ENCODE results near the gene PTGES.
"Not testable (repeated sequence)": the region's sequence is repeated elsewhere in the genome, so short reads cannot be mapped to it uniquely, and the experiment has no call there.

Gene PTGES

DNA sequence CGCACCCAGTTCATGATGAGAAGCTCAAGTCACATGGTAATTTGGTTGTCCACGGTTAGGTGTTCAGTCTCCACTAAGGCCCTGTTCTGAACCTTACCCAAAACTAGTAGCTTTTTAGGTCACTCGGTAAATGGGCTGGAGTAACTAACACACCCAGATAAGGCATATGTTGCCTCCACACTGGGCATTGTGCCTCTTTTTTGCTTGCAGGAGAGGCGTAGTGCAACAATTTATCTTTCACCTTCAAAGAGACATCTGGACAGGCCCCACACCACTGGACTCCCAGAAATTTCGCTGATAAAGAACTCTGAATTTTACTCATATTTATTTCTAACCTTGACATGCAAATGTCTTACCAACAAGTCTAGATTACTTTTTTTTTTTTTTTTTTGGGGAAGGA is 16.8 kb upstream of the PTGES start:
- no peak for DNase-seq

DNA sequence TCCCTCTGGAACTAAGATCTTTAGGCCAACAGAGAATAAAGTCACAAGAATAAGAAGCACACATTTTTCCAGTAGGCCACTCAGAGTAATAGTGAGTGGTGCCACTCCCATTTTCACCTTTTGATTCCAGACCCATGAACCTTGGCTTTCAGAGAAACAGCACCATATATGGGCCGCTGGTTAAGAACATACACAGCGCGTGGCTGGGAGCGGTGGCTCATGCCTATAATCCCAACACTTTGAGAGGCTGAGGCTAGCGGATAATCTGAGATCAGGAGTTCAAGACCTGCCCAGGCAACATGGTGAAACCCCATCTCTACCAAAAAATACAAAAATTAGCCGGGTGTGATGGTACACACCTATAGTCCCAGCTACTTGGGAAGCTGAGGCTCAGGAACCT is 15.6 kb upstream of the PTGES start:
- no peak for DNase-seq

DNA sequence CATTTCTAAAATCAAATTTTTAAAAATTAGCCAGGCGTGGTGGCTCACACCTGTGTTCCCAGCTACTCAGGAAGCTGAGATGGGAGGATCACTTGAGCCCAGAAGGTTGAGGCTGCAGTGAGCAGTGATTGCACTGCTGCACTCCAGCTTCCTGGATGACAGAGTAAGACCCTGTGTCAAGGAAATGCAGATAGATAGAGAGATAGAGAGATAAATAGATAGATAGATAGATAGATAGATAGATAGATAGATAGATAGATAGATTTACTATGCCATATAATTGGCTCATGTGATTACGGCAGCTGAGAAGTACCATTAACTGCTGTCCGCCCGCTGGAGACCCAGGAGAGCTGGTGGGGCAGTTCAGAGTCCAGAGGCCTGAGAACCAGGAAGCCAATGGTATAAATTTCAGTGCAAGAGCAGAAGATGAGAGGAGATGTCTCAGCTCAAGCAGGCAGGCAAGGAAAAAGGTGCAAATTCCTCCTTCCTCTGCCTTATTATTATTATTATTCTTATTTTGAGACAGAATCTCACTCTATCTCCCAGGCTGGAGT is 13.0 kb upstream of the PTGES start:
- DNase-seq: no peak

DNA sequence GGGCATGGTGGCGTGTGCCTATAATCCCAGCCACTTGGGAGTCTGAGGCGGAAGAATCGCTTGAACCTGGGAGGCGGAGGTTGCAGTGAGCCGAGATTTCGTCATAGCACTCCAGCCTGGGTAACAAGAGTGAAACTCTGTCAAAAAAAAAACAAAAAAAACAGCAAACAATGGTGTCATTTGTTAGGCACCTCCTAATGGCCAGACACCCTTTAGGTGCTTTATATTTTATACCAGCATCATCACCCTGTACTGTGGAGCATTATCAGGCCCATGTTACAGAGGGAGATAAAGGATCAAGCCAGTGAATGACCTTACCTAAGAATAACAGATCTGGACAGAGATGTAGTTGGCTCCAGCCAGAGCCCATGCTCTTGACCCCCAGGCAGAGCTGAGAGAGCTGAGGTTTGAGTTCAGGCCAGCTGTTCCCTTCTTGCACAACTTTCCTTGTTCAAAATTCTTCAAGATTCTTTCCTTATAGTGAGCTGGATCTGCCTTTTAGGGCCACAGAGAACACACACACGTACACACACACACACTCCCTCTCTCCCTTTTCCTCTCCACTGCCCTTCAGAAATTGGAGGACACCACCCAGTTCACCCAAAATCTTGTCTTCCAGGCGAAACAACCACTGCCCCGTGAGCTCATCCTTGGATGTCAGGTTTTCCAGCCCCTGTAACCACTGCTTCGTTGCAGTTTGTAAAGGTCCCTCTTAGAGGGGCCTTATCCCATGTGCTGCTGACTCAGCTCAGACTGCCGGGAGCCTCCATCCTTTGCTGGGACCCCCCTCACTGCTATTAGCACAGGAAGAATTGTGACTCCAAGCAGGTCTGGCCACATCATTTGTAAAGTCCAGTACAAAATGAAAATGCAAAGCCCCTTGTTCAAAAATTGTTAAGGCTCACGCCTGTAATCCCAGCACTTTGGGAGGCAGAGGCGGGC is 10.4 kb upstream of the PTGES start:
- DNase-seq: no peak

DNA sequence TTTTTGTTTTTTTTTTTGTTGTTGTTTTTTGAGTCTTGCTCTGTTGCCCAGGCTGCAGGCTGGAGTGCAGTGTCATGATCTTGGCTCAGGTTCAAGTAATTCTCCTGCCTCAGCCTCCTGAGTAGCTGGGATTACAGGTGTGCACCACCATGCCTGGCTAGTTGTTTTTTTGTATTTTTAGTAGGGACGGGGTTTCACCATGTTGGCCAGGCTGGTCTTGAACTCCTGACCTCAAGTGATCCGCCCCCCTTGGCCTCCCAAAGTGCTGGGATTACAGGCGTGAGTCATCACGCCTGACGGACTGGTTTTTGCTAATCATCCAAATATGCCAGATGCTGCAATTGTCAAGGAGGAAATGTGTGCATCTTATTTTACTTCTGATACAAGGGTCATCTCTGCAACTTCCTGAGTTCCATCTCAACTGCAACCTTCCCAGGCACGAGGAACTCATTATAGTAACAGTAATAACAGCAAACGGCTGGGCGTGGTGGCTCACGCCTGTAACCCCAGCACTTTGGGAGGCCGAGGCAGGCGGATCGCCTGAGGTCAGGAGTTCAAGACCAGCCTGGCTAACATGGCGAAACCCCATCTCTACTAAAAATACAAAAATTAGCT is 9.6 kb upstream of the PTGES start:
- peak; percentile 60 for DNase-seq

DNA sequence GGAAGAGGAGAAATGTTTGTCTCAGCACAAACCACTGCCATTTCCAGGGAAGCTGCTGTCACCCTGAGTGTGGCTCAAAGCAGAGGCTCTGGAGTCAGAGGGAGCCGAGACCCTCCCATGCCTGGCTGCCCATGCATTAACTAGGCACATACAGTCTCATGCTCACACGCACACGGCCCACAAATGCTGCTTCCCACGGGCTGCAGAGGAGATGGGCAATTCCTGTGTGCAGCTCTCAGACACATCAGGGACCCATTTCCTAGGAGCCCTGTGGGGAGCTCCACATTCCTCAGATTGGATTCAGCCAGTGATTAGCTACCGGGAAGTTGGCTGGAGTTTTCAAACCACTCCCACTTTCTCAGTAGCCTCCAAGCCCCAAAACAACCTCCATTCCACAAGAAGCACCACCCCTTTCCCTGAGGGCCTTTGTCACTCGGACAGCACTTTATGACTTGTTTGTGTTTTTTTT is 9.1 kb upstream of the PTGES start:
- peak; percentile 51 for DNase-seq

DNA sequence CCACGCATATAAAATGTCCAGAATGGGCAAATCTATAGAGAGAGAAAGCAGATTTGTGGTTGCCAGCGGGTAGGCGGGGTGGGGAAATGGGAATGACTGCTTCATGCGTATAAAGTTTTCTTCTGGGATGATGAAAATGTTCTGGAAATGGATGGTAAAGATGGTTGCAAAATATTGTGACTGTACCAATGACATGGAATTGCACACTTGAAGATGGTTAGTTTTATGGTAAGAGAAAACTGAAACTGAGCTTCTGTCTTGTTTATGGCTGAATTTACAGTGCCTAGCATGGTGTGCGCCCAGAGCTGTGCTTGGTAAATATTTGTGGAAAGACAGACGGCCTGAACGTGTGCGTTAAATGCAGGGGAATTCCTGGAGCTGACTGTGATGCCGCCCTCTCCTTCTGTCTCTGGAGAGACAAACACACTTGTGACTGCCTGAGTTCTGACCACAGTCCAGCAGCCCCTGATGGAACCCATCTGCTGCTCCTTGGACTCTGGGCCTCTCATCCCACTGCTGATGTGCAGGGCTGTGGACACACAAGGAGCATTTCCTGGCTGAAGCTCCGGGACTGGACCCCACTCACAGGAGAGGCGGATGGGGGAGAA is 8.6 kb upstream of the PTGES start:
- peak; percentile 51 for DNase-seq

- DNase-seq: not testable (repeated sequence)
Observed at GRCh38 chr9:129760784-129761183, 7.9 kb upstream of the PTGES start.

DNA sequence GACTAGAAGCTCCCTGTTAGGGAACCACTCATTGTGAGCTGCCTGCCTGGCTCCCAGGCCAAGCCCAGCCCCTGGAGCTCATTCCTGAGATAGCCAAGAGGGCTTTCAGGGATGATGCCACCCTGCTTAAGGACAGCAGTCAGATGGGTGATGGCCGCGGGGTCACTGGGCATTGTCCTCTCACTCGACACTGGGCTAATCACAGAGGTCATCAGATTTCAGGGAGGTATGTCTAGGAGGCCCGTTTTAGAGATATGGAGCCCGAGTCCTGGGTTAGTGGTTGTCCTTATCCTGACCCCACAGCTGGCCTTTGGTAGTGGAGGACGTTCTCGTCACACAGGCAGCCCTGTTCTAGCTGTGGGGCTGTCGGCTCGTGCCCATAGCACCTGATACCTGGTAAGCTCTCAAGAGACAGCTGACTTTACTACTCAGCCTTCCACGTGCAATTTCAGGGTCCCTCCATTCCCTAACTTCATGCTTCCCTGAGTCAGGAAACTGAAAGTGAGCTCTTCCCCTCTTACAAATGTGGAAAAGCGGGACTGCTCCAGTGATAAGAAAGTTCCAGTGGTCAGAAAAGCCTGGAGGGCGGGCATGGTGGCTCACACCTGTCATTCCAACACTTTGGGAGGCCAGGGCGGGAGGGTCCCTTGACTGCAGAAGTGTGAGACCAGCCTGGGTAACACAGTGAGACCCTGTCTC is 7.1 kb upstream of the PTGES start:
- DNase-seq: no peak

DNA sequence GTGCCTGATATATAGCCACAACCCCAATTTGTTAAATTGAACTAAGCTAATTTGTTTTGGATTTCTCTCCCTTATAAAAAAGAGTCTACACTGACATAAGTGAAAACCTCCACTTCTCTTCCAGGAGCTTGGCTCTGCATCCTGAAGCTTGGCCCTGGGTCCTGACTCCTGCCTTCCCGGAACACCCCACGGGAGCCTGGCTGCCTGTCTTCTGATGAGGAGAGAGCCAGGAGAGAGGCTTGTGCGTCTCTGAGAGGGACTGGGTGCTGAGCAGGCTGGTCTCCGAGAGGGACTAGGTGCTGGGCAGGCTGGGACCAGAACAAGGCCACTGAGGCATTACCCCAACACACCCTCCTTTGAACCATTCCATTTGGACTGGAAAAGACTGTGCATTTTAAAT is 6.5 kb upstream of the PTGES start:
- no peak for DNase-seq

DNA sequence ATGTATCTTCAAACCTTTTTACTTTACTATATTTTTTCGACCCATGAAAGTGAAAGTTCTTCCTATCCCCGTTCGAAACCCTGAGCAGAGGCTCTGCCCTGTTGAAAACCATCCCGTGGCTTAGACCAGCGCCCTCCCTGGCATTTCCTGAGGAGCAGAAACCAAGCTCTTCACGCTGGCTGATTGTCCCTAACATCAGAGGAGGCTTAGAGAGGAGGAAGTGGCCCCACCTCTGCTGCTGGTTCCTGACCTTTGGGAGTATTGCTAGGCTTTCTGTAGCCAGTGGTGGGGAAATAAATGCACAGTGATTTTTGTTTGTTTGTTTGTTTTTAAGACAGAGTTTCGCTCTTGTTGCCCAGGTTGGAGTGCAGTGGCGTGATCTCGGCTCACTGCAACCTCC is 4.2 kb upstream of the PTGES start:
- DNase-seq: no peak

DNA sequence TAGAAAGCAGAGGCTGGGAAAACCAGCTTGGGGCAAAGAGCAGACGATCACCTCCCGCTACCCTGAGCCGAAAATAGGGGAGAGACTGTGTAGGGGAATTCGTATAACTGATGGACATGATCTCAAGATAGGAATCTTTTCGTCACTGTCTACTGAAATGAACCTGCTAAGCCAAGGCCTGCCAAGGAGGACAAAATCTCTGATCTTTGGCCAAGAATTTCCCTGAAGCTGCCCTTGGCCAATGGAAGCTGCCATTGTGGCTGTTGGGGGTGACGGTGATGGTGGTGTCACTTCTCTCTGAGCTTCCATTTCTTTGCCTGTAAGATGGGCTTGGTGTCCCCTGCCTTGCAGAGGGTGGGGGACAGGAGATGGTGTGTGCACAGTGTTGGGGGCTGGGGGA is 3.3 kb upstream of the PTGES start:
- DNase-seq: no peak

DNA sequence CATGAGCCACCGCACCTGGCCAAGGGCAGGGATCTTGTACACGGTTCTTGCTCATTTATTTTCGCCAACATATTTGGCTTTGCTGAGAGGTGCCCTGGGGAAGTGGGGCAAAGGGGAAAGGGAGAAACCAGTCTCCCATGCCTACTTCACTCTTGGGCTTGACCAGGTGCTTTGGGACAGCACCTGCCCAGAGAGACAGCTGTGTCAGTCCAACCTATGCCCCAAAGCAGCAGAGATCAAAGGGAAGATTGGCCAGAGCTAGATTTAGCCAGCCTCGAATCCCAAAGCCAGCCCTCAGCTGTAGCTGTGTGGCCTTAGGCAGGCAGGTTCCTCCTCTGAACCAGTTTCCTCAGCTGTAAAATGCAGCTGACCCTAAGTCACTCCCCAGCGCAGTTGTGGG is 2.3 kb upstream of the PTGES start:
- no peak for DNase-seq

- peak; percentile 82 for DNase-seq
Observed at GRCh38 chr9:129751841-129752801, 721 bp downstream of the PTGES start.

DNA sequence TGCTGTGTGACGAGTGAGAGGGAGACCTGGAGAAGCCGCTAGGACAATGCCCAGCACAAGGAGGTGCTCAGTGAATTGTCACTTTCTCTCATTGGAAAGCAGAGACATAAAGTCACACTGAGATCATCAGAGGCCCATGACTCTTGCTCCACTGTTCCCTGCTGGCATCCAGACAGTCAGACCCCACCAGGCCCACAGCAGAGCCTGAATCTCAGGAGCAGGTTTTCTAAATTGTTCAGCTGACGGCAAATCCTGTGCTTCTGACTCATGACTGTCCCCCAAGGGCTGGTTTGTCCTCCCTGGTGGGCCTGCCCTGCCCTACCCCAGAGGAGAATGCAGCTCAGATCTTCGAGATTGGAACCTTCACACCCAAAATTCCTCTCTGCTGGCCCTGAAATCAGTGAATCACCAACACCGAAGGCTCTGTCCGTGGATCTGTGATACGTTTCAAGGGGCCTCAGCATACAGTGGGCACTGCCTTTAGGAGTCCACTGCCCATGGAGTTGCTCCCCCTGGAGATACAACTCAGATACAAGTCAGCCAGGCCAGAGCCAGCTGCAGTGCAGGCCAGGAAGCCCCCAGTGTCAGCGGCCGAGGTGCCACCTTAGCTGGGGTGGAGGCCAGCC is 2.7 kb downstream of the PTGES start:
- no peak for DNase-seq

- DNase-seq: no peak
Observed at GRCh38 chr9:129749575-129749974, 3.3 kb downstream of the PTGES start.

GRCh38 chr9:129749052-129749451 is 3.8 kb downstream of the PTGES start:
- DNase-seq: not testable (repeated sequence)

DNA sequence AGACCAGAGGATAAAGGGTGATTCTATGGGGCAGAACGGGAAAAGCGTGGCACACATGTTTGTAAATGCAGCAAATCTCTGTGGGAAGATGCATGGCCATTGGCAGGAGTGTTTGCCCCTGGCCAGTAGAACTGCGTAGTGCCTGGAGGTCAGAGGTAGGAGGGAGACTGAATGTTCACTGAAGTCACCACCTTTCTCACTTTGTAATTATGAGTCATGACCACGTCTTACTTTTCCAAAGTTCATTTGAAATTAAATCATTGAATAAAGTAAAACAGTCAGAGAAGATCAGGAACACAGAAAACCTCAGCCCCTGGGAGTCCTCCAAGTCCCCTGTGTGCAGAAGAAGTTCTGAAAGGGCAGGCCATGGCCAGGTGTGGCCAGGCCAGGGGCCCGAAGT is 4.6 kb downstream of the PTGES start:
- no peak for DNase-seq

DNA sequence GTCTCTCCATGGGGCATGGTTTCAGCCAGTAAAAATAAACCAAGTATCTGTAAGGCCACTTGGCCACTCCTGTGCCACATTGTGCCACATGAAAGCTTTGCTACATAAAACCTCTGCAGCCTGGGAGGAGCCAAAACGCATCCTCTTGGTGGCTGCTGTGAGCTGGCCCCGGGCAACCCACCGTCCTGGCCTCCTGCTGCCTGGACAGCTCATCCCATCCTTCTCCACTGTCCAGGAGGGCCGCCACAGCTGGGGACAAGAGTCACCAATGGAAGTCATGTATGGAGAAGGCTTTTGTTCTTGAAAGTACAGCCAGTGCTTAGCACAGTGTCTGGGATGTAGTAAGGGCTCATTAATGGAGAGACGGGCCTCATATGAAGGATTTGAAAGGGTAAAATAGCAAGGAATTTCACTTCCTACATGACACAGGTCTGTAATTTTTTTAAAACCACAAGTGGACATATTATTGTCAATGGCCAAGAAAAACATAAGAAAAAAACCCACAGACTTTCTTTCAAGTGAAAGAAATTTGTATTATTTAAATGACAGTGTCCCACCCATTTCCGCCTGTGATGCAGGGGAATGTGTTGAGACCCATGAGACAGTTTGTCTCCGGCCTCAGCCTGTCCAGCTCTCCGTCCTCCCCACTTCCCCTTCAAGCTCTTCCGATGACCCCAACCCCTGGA is 6.6 kb downstream of the PTGES start:
- DNase-seq: no peak

- no peak for DNase-seq
Observed at GRCh38 chr9:129745200-129745599, 7.6 kb downstream of the PTGES start.

All from DMS53 (cell line).